Endothelial cell (in vitro differentiated cells): ENCODE data around the gene MID1. TPM values are rescaled to one million over a fixed set of nuclear protein-coding genes. Genes with fewer than 3 reads are reported as not detected.
A peak's percentile ranks its signal among the peaks of the same experiment; 100 is the strongest.
"Not testable (repeated sequence)": the region's sequence is repeated elsewhere in the genome, so short reads cannot be mapped to it uniquely, and the experiment has no call there.

Experiments
- DNase-seq: peaks from one replicate; pipeline ENCODE4 v3.0.0; 2021; ENCODE audit warnings: low spot score
- H3K27ac Mint-ChIP-seq: one replicate; pipeline ENCODE4 v1.8.0; 2021; ENCODE audit warnings: mixed read lengths, inconsistent platforms; ENCODE audit not compliant: unreplicated experiment
- H3K27me3 Mint-ChIP-seq: one replicate; pipeline ENCODE4 v1.8.0; 2021; ENCODE audit warnings: mild to moderate bottlenecking, moderate library complexity, mixed read lengths, inconsistent platforms; ENCODE audit not compliant: unreplicated experiment
- H3K36me3 Mint-ChIP-seq: one replicate; pipeline ENCODE4 v1.8.0; 2021; ENCODE audit warnings: mild to moderate bottlenecking, low read depth, mixed read lengths, inconsistent platforms; ENCODE audit not compliant: unreplicated experiment
- H3K4me1 Mint-ChIP-seq: one replicate; pipeline ENCODE4 v1.8.0; 2021; ENCODE audit warnings: mild to moderate bottlenecking, mixed read lengths, inconsistent platforms; ENCODE audit not compliant: unreplicated experiment
- H3K4me3 Mint-ChIP-seq: one replicate; pipeline ENCODE4 v1.8.0; 2021; ENCODE audit warnings: mild to moderate bottlenecking, mixed read lengths, inconsistent platforms; ENCODE audit not compliant: unreplicated experiment
- H3K9me3 Mint-ChIP-seq: one replicate; pipeline ENCODE4 v1.8.0; 2021; ENCODE audit warnings: mixed read lengths, inconsistent platforms; ENCODE audit not compliant: unreplicated experiment
- CTCF ChIP-seq: fragments of 200-600 bp; sonication (generic); IDR thresholded peaks from one replicate; pipeline ENCODE4 v1.5.0; 2021; ENCODE audit warnings: antibody characterized with exemption; ENCODE audit not compliant: unreplicated experiment
- total RNA-seq: library from RNA; stranded (reverse); fragmentation: NEBNext Ultra II Directional; extraction: Animal tissue kit (Norgen Biotek cat#: 25700); gene quantifications from one replicate; pipeline ENCODE4 v1.2.1, GENCODE V29; 2021; ENCODE audit not compliant: unreplicated experiment

Gene MID1
- total RNA-seq, 1 donor from 2014 or later = 61.8 TPM

DNA sequence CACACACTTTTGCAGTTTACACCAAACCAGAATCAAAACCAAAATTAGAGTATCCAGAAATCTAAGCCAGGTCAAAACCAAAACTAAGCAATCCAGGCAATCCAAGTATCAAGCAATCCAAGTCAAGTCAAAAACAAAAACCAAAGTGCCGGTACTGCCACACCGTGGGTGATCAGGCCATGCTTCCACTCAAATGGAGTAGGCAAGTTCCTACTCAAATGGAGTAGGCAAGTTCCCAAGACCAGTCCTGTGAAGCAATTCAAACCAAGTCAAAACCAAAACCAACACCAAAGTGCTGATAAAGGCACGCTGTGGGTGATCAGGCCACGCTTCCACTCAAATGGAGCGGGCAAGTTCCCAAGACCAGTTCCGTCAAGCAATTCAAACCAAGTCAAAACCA is 31.3 kb downstream of the MID1 start:
- Mint-ChIP-seq H3K36me3 (peaks cover 18% of the 10 kb centered on the region), H3K9me3 (no peaks in the 10 kb centered on the region), H3K27me3 (peaks cover 1% of the 10 kb centered on the region)

DNA sequence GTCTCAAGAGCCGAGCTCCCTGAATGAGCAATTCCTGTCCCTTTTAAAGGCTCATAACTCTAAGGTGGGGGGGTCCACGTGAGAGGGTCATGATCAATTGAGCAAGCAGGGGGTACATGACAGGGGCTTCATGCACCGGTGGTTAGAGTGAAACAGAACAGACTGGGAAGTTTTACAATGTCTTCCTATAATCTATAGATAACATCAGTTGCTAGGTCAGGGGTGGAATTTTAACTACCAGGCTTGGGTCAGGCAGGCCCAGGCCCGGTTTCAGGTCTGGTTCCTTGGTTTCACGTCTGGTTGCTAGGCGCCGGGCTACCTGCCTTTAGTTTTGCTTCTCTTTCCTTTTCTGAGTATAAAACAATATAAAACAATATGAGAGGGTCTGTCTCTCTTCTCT is 35.5 kb downstream of the MID1 start:
- not testable (repeated sequence) for H3K27me3 Mint-ChIP-seq, H3K27ac Mint-ChIP-seq, DNase-seq, H3K9me3 Mint-ChIP-seq
- Mint-ChIP-seq H3K36me3 (peaks cover 19% of the 10 kb centered on the region), H3K4me1 (peaks cover 26% of the 10 kb centered on the region), H3K4me3 (peak overlapping the region; percentile 57)

More for the DNA sequence above, 31.3 kb downstream of the MID1 start:
- Mint-ChIP-seq H3K4me1 (peaks cover 11% of the 10 kb centered on the region), H3K27ac (no peak overlapping the region), H3K4me3 (no peak overlapping the region)
- DNase-seq = no peak
- TF ChIP-seq CTCF = no peak

DNA sequence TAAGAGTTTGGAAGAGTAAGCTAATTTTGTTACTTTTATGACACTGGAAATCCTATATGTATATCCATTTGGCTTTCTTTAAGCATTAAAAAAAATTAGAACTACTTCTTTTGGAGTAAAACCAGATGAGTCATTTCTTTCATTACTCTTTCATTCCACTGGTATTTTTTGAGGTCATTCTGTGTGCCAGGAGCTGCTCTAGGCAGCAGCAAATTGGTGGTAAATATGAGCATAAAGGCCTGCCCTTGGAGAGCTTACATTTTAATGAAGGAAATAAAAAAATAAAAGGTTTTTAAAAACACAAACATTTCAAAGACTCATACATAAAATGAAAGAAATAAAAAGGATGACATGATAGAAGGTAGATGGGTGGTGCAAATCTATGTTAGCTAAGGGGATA is 37.4 kb downstream of the MID1 start:
- peaks cover 43% of the 10 kb centered on the region for H3K4me1 Mint-ChIP-seq
- H3K9me3 Mint-ChIP-seq = no peaks in the 10 kb centered on the region
- peaks cover 2% of the 10 kb centered on the region for H3K27me3 Mint-ChIP-seq

GRCh38 chrX:10582215-10582733 is 38.1 kb downstream of the MID1 start:
- no peak for DNase-seq
- peak overlapping the region; percentile 70 for H3K27ac Mint-ChIP-seq

More for the DNA sequence above, 37.4 kb downstream of the MID1 start:
- DNase-seq = no peak
- no peak for TF ChIP-seq CTCF
- H3K4me3 Mint-ChIP-seq = no peak overlapping the region
- H3K27ac Mint-ChIP-seq = no peak overlapping the region
- peaks cover 15% of the 10 kb centered on the region for H3K36me3 Mint-ChIP-seq

GRCh38 chrX:10579112-10580011 is 41.0 kb downstream of the MID1 start:
- H3K4me1 Mint-ChIP-seq = peaks cover 57% of the 10 kb centered on the region
- no peaks in the 10 kb centered on the region for H3K9me3 Mint-ChIP-seq
- peaks cover 7% of the 10 kb centered on the region for H3K36me3 Mint-ChIP-seq
- H3K27me3 Mint-ChIP-seq = peaks cover 2% of the 10 kb centered on the region
- no peak for DNase-seq
- TF ChIP-seq CTCF = no peak
- H3K27ac Mint-ChIP-seq = peak overlapping the region; percentile 98
- H3K4me3 Mint-ChIP-seq = no peak overlapping the region

More at GRCh38 chrX:10582215-10582733, 38.1 kb downstream of the MID1 start:
- TF ChIP-seq CTCF = no peak
- Mint-ChIP-seq H3K27me3 (peaks cover 2% of the 10 kb centered on the region), H3K36me3 (peaks cover 15% of the 10 kb centered on the region), H3K4me1 (peaks cover 48% of the 10 kb centered on the region), H3K4me3 (no peak overlapping the region), H3K9me3 (no peaks in the 10 kb centered on the region)
